Adrenal gland (tissue), 5 donors: ENCODE data around the gene KIAA1958.

Source experiments
- POLR2A ChIP-seq, 2 donors: fragments of 450-650 bp; IDR thresholded peaks; one replicate each; pipeline ENCODE4 v1.6.1; 2017; ENCODE audit warnings: antibody characterized with exemption in 2 of 2, mild to moderate bottlenecking in 2 of 2, moderate library complexity in 1 of 2
- TF ChIP-seq, protein P1 (sequence below), 6 experiments: fragments of 450-650 bp in 4 of 6; fragments of 200-600 bp in 2 of 6; sonication (generic) in 1 of 6; IDR thresholded peaks; 1 replicate in 5 of 6; 2 replicates in 1 of 6; pipeline versions ENCODE4 v1.5.1 to v1.8.0; 2016 to 2021; ENCODE audit warnings: antibody characterized with exemption in 6 of 6, mild to moderate bottlenecking in 2 of 6, moderate library complexity in 1 of 6
- donor health status: DM: no; HTN: no; CAD: no.

DNA sequence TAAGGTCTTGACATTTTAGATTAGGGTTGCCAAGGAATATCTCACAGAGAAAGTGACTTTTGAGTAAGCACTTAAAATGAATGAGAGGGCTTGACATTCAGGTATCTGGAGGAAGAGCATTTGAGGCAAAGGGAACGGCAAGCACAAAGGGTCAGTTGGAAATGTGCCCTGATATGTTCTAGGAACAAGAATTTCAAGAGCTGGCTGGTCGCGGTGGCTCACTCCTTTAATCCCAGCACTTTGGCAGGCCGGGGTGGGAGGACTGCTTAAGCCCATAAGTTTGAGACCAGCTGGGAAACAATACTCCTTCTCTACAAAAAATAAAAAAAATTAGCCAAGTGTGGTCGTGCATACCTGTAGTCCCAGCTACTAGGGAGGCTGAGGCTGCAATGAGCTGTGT lies 16.5 kb downstream of the KIAA1958 start:
- TF ChIP-seq, protein P1, sequence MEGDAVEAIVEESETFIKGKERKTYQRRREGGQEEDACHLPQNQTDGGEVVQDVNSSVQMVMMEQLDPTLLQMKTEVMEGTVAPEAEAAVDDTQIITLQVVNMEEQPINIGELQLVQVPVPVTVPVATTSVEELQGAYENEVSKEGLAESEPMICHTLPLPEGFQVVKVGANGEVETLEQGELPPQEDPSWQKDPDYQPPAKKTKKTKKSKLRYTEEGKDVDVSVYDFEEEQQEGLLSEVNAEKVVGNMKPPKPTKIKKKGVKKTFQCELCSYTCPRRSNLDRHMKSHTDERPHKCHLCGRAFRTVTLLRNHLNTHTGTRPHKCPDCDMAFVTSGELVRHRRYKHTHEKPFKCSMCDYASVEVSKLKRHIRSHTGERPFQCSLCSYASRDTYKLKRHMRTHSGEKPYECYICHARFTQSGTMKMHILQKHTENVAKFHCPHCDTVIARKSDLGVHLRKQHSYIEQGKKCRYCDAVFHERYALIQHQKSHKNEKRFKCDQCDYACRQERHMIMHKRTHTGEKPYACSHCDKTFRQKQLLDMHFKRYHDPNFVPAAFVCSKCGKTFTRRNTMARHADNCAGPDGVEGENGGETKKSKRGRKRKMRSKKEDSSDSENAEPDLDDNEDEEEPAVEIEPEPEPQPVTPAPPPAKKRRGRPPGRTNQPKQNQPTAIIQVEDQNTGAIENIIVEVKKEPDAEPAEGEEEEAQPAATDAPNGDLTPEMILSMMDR (IDR thresholded peaks at IDR 0.05) = no peak
- no peak for TF ChIP-seq POLR2A (IDR thresholded peaks at IDR 0.05)
